Activated CD4-positive, alpha-beta T cell treated with anti-CD3 and anti-CD28 coated beads for 36 hours (primary cell): ENCODE data around the gene LY6G6F. TPM values are rescaled to one million over a fixed set of nuclear protein-coding genes. Genes with fewer than 3 reads are reported as not detected.
A peak's percentile ranks its signal among the peaks of the same experiment; 100 is the strongest.

Experiments
- ATAC-seq: fragments of 200-7000 bp; cut with Tn5 transposase; one replicate; pipeline ENCODE4 v1.10.0; 2021; ENCODE audit warnings: mild to moderate bottlenecking, moderate library complexity
- CTCF ChIA-PET: fragments of 350-600 bp; sonication (Branson Sonifier 250); formaldehyde crosslinking; loops from one replicate; lab custom pipeline; 2021; ENCODE audit warnings: antibody characterized with exemption; lab: Charles Lee
- POLR2A ChIA-PET: fragments of 350-600 bp; sonication (Branson Sonifier 250); formaldehyde crosslinking; loops from one replicate; lab custom pipeline; 2021; ENCODE audit warnings: antibody characterized with exemption, inconsistent platforms; lab: Charles Lee
- DNase-seq: peaks from one replicate; pipeline ENCODE4 v3.0.0-alpha.2; 2020
- H3K27ac Mint-ChIP-seq: one replicate; pipeline ENCODE4 v1.8.0; 2021; ENCODE audit warnings: mixed read lengths
- H3K27me3 Mint-ChIP-seq: one replicate; pipeline ENCODE4 v1.8.0; 2021; ENCODE audit warnings: mixed read lengths
- H3K36me3 Mint-ChIP-seq: one replicate; pipeline ENCODE4 v1.8.0; 2021; ENCODE audit warnings: low read depth, mixed read lengths
- H3K4me1 Mint-ChIP-seq: one replicate; pipeline ENCODE4 v1.8.0; 2021; ENCODE audit warnings: mixed read lengths
- H3K4me3 Mint-ChIP-seq: one replicate; pipeline ENCODE4 v1.8.0; 2021; ENCODE audit warnings: mild to moderate bottlenecking, moderate library complexity, mixed read lengths
- H3K9me3 Mint-ChIP-seq: one replicate; pipeline ENCODE4 v1.8.0; 2021; ENCODE audit warnings: low read depth, mixed read lengths
- intact Hi-C, 2 experiments: fragments of 100-400 bp; cut with DNase I in 1 of 2; cut with micrococcal nuclease in 1 of 2; formaldehyde crosslinking; loops; one replicate each; pipeline versions ENCODE4 v1.14.2 to v1.15.1; 2022 to 2024; cut with DNase I, micrococcal nuclease
- total RNA-seq, 2 experiments: library from RNA; stranded (reverse); gene quantifications; one replicate each; pipeline ENCODE4 v1.2.3, GENCODE V29; 2021

The LY6G6F gene
- total RNA-seq, 2 experiments from 2014 or later: not detected

- peaks cover 60% of the 10 kb centered on the region for H3K4me1 Mint-ChIP-seq
- ATAC-seq (no peak), DNase-seq (no peak)
- H3K36me3 Mint-ChIP-seq: peaks cover 49% of the 10 kb centered on the region
- peak overlapping the region; percentile 89 for H3K27ac Mint-ChIP-seq
- H3K4me3 Mint-ChIP-seq: peak overlapping the region; percentile 96
- no peaks in the 10 kb centered on the region for H3K27me3 Mint-ChIP-seq
- POLR2A ChIA-PET: interaction anchor here (0.6 kb wide), 1 partner anchor 29 kb away, joined by 3 read pairs; no protein-coding TSS in a partner anchor
- intact Hi-C loops: loop anchor here in 1 of 2 experiments (10.0 kb wide), 1 partner anchor 1471 kb away; the partner anchor contains the start of genes HSD17B8, RING1, RXRB and SLC39A7
- CTCF ChIA-PET: interaction anchor here (0.5 kb wide), 1 partner anchor 111 kb away, joined by 4 read pairs; no protein-coding TSS in a partner anchor
- no peaks in the 10 kb centered on the region for H3K9me3 Mint-ChIP-seq
Observed at GRCh38 chr6:31733734-31734133, 27.1 kb downstream of the LY6G6F start.

- Mint-ChIP-seq H3K4me3 (peak overlapping the region; percentile 96), H3K9me3 (no peaks in the 10 kb centered on the region), H3K36me3 (peaks cover 49% of the 10 kb centered on the region), H3K27ac (peak overlapping the region; percentile 89), H3K27me3 (no peaks in the 10 kb centered on the region), H3K4me1 (peaks cover 60% of the 10 kb centered on the region)
- ChIA-PET POLR2A (no interaction called here), CTCF (interaction anchor here (0.5 to 1.4 kb wide), 2 partner anchors 41 to 111 kb away, joined by 4 read pairs; no protein-coding TSS in a partner anchor)
- no peak for ATAC-seq
- intact Hi-C loops: loop anchor here in 1 of 2 experiments (10.0 kb wide), 1 partner anchor 1470 kb away; the partner anchor contains the start of genes HSD17B8, RING1, RXRB and SLC39A7
- DNase-seq: no peak
Observed at GRCh38 chr6:31734247-31734820, 27.7 kb downstream of the LY6G6F start.

- POLR2A ChIA-PET: interaction anchor here (0.7 kb wide), 1 partner anchor 38 kb away, joined by 3 read pairs; no protein-coding TSS in a partner anchor
- Mint-ChIP-seq H3K9me3 (no peaks in the 10 kb centered on the region), H3K4me1 (peaks cover 60% of the 10 kb centered on the region), H3K36me3 (peaks cover 49% of the 10 kb centered on the region), H3K27ac (peak overlapping the region; percentile 89), H3K4me3 (peak overlapping the region; percentile 96), H3K27me3 (no peaks in the 10 kb centered on the region)
- ATAC-seq: peak; percentile 39
- DNase-seq: peak; percentile 72
- CTCF ChIA-PET: interaction anchor here (1.1 to 2.2 kb wide), 6 partner anchors 40 to 187 kb away, joined by 3 to 6 read pairs (median 4); partner anchors contain the start of gene NFKBIL1
- intact Hi-C loops: loop anchor here (5.0 to 10.0 kb wide), 4 partner anchors 37 to 1470 kb away; partner anchors contain the start of genes AGPAT1 (in 1 of the 2), HSD17B8 (in 1 of the 2), RING1 (in 1 of the 2) and RNF5 (in 1 of the 2)
Observed at GRCh38 chr6:31734821-31735406, 28.2 kb downstream of the LY6G6F start.

GRCh38 chr6:31736021-31736767 is 29.5 kb downstream of the LY6G6F start, which contains the start of gene CLIC1:
CLIC1 (minus strand) TSS chr6:31736530; CDS start chr6:31736300, 230 bp downstream.
- intact Hi-C loops: loop anchor here (1.0 to 10.0 kb wide), 8 partner anchors 33 to 1469 kb away; partner anchors contain the start of genes ABHD16A (in 1 of the 2), AGPAT1 (in 1 of the 2), BAG6 (in 1 of the 2) and HSD17B8 (in 1 of the 2)
- Mint-ChIP-seq H3K27me3 (no peaks in the 10 kb centered on the region), H3K27ac (peak within 1 kb of the TSS; percentile 89), H3K36me3 (peaks cover 53% of the 10 kb centered on the region), H3K9me3 (no peaks in the 10 kb centered on the region), H3K4me1 (peaks cover 56% of the 10 kb centered on the region), H3K4me3 (peak within 1 kb of the TSS; percentile 96)
- CTCF ChIA-PET: interaction anchor here (0.6 to 2.2 kb wide), 9 partner anchors 39 to 437 kb away, joined by 3 to 6 read pairs (median 4); partner anchors contain the start of gene NFKBIL1
- POLR2A ChIA-PET: interaction anchor here (0.5 to 1.3 kb wide), 5 partner anchors 33 to 395 kb away, joined by 3 to 7 read pairs (median 3); partner anchors contain the start of genes ABHD16A, BAG6 and GPANK1
- ATAC-seq (peak; percentile 43), DNase-seq (peak; percentile 92)

- intact Hi-C loops: loop anchor here (1.0 to 10.0 kb wide), 8 partner anchors 34 to 1468 kb away; partner anchors contain the start of genes ABHD16A (in 1 of the 2), AGPAT1 (in 1 of the 2), BAG6 (in 1 of the 2) and HSD17B8 (in 1 of the 2)
- H3K9me3 Mint-ChIP-seq: no peaks in the 10 kb centered on the region
- POLR2A ChIA-PET: interaction anchor here (0.5 to 1.3 kb wide), 8 partner anchors 11 to 1794 kb away, joined by 3 to 7 read pairs (median 3); partner anchors contain the start of genes ABHD16A, BAG6 and GPANK1
- CTCF ChIA-PET: interaction anchor here (0.6 to 3.3 kb wide), 6 partner anchors 54 to 437 kb away, joined by 3 to 15 read pairs (median 6); partner anchors contain the start of gene NFKBIL1
- DNase-seq (peak; percentile 19), ATAC-seq (no peak)
- no peaks in the 10 kb centered on the region for H3K27me3 Mint-ChIP-seq
- peaks cover 55% of the 10 kb centered on the region for H3K36me3 Mint-ChIP-seq
- peaks cover 62% of the 10 kb centered on the region for H3K4me1 Mint-ChIP-seq
- H3K4me3 Mint-ChIP-seq: peak overlapping the region; percentile 96
- H3K27ac Mint-ChIP-seq: peak overlapping the region; percentile 89
Observed at GRCh38 chr6:31736768-31737314, 30.2 kb downstream of the LY6G6F start.

- Mint-ChIP-seq H3K4me1 (peaks cover 63% of the 10 kb centered on the region), H3K36me3 (peaks cover 56% of the 10 kb centered on the region), H3K4me3 (peak overlapping the region; percentile 96), H3K27ac (peak overlapping the region; percentile 89), H3K27me3 (no peaks in the 10 kb centered on the region), H3K9me3 (no peaks in the 10 kb centered on the region)
- POLR2A ChIA-PET: interaction anchor here (0.6 to 2.1 kb wide), 11 partner anchors 16 to 1794 kb away, joined by 3 to 6 read pairs (median 3); partner anchors contain the start of genes ABHD16A, DDX39B, DXO and NEU1
- ATAC-seq (no peak), DNase-seq (peak; percentile 32)
- CTCF ChIA-PET: interaction anchor here (0.6 to 3.3 kb wide), 14 partner anchors 8 to 1468 kb away, joined by 3 to 15 read pairs (median 4); partner anchors contain the start of genes ABHD16A, BAG6, DDAH2 and HSPA1B
- intact Hi-C loops: loop anchor here (5.0 to 10.0 kb wide), 4 partner anchors 35 to 1467 kb away; partner anchors contain the start of genes AGPAT1 (in 1 of the 2), HSD17B8 (in 1 of the 2), RING1 (in 1 of the 2) and RNF5 (in 1 of the 2)
Observed at GRCh38 chr6:31737315-31737990, 30.8 kb downstream of the LY6G6F start.

- Mint-ChIP-seq H3K4me3 (peak overlapping the region; percentile 96), H3K27me3 (no peaks in the 10 kb centered on the region), H3K36me3 (peaks cover 60% of the 10 kb centered on the region), H3K9me3 (no peaks in the 10 kb centered on the region), H3K4me1 (peaks cover 61% of the 10 kb centered on the region), H3K27ac (peak overlapping the region; percentile 89)
- CTCF ChIA-PET: interaction anchor here (0.5 to 3.3 kb wide), 18 partner anchors 9 to 190 kb away, joined by 3 to 15 read pairs (median 4); partner anchors contain the start of genes ABHD16A, BAG6, DDAH2 and HSPA1B
- ATAC-seq: peak; percentile 20
- intact Hi-C loops: loop anchor here (1.0 to 10.0 kb wide), 17 partner anchors 9 to 1467 kb away; partner anchors contain the start of genes LY6G5C (in 2 of the 2), PRRC2A (in 2 of the 2), ABHD16A (in 1 of the 2) and AGPAT1 (in 1 of the 2)
- POLR2A ChIA-PET: interaction anchor here (0.6 to 2.1 kb wide), 13 partner anchors 15 to 233 kb away, joined by 3 to 10 read pairs (median 3); partner anchors contain the start of genes ABHD16A, DDX39B, DXO and NEU1
- DNase-seq: peak; percentile 82
Observed at GRCh38 chr6:31737991-31738979, 31.6 kb downstream of the LY6G6F start.

GRCh38 chr6:31739639-31740396 is 33.2 kb downstream of the LY6G6F start, which contains the start of gene MSH5:
MSH5 (plus strand) TSS chr6:31740005; CDS start chr6:31740467, 462 bp downstream.
- intact Hi-C loops: loop anchor here (1.0 to 10.0 kb wide), 18 partner anchors 32 to 1465 kb away; partner anchors contain the start of genes LY6G5C (in 2 of the 2), VARS1 (in 2 of the 2), ABHD16A (in 1 of the 2) and AGPAT1 (in 1 of the 2)
- peak within 1 kb of the TSS; percentile 96 for H3K4me3 Mint-ChIP-seq
- peak; percentile 98 for DNase-seq
- no peaks in the 10 kb centered on the region for H3K9me3 Mint-ChIP-seq
- ChIA-PET CTCF (interaction anchor here (0.6 to 3.3 kb wide), 13 partner anchors 9 to 184 kb away, joined by 3 to 15 read pairs (median 4); partner anchors contain the start of genes LSM2 and LY6G6C), POLR2A (interaction anchor here (0.5 to 1.6 kb wide), 8 partner anchors 30 to 1241 kb away, joined by 3 to 7 read pairs (median 4); partner anchors contain the start of genes CSNK2B, GPANK1 and NEU1)
- H3K27ac Mint-ChIP-seq: peak within 1 kb of the TSS; percentile 86
- H3K4me1 Mint-ChIP-seq: peaks cover 46% of the 10 kb centered on the region
- H3K36me3 Mint-ChIP-seq: peaks cover 54% of the 10 kb centered on the region
- ATAC-seq: peak; percentile 87
- no peaks in the 10 kb centered on the region for H3K27me3 Mint-ChIP-seq
